GM10266 (cell line): ENCODE measurements around the gene ADRA2B.

Source experiments
- DNase-seq: peaks from one replicate; pipeline ENCODE4 v3.0.0; 2012; ENCODE audit errors: extremely low spot score
- CTCF ChIP-seq: IDR thresholded peaks from 2 replicates; pipeline ENCODE4 v1.5.1; 2012; ENCODE audit warnings: mild to moderate bottlenecking, low read depth; ENCODE audit not compliant: control insufficient read depth, insufficient read depth; ENCODE audit errors: missing control alignments

Gene ADRA2B

GRCh38 chr2:96123936-96124335, 7.6 kb upstream of the ADRA2B start:
- TF ChIP-seq CTCF = no peak
- no peak for DNase-seq

DNA sequence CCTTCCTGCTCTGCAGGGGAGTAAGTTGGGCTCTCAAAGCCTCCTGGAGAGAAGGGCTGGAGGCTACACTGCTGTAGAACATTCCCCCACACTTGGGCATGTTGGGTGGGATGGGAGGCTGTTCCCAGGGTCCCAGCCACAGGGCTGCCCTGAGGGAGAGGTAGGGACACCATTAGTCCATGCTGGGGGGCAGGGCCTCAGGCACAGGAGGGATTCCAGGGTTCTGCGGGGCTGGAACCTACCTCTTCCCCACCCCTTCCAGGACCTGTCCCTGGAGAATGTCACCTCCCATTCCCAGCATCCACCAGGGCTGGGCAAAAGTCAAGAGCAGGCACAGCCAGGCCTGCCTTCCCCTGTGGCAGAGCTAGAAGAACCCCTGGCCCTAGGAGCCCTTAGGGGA, 6.9 kb upstream of the ADRA2B start:
- no peak for TF ChIP-seq CTCF
- no peak for DNase-seq

DNA sequence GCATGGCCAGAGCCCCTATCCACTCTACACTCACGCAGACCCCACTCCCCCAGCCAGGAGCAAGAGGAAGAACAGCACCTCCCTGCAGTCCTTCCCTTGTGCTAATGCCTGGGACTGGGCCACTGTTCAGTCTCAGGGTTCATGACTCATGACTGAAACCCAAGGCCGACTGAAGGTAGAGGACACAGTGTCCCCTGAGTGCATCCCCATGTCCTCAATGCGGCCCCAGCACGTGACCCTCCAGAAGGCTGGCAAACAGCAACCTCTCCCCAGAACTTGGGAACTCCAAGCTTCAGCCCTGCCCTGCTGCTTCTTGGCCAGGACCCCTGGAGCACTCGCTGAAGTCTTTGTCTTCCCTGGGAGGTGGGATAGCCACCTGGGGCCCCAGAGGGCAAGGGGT, 6.0 kb upstream of the ADRA2B start:
- no peak for TF ChIP-seq CTCF

DNA sequence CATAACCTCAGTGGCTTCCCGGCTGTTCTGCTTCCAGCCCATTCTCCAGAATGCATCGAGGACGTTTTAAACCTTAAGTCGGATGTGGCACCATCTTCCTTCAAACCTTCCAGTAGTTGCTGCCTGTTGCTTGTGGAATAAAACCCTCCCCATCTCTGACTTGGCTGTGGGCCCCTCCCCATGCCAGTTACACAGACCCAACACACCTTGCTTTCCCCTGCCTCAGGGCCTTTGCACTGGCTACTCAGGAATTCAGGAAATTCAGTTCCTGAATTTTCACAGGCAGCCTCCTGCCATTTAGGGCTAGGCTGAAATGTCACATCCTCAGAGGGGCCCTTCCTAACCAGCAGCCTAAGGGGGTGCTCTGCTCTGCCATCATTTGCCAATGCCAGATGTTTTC, 5.0 kb upstream of the ADRA2B start:
- no peak for TF ChIP-seq CTCF

More for the DNA sequence above, 6.0 kb upstream of the ADRA2B start:
- DNase-seq = no peak

DNA sequence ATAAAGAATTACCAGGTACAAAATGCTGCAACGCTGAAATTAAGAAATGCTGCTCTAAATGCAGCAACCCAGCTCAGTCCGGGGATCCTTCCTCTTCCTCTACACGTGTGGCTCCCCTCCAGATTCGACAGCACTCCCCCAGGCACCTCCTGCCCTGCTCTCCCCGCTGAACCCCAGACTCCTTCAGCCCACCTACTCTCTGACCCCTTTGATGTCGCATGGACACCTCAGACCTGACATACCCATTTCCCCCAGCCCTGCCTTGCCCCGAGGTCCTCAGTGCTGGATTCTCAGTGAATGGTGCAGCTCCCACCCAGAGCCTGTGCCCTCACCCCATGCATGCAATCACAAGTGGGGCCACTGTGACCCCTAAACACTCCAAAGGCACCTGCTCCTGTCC, 4.6 kb upstream of the ADRA2B start:
- DNase-seq = no peak
- no peak for TF ChIP-seq CTCF

More for the DNA sequence above, 5.0 kb upstream of the ADRA2B start:
- DNase-seq = no peak

- DNase-seq = no peak
- TF ChIP-seq CTCF = no peak
Measured at GRCh38 chr2:96120091-96120720, 3.8 kb upstream of the ADRA2B start.

- TF ChIP-seq CTCF = no peak
- DNase-seq = no peak
Measured at GRCh38 chr2:96119389-96119751, 3.0 kb upstream of the ADRA2B start.
